Progenitor cell of endocrine pancreas (in vitro differentiated cells): ENCODE data around the gene CKAP4. TPM values are rescaled to one million over a fixed set of nuclear protein-coding genes. Genes with fewer than 3 reads are reported as not detected.

Source experiments
- DNase-seq: peaks from one replicate; pipeline ENCODE4 v3.0.0; 2021; ENCODE audit warnings: low spot score; ENCODE audit not compliant: unreplicated experiment
- H3K27ac Mint-ChIP-seq: 2 replicates; pipeline ENCODE4 v1.8.0; 2021; ENCODE audit warnings: mild to moderate bottlenecking, moderate library complexity, mixed read lengths
- H3K27me3 Mint-ChIP-seq: 2 replicates; pipeline ENCODE4 v1.8.0; 2021; ENCODE audit warnings: mixed read lengths
- H3K36me3 Mint-ChIP-seq: 2 replicates; pipeline ENCODE4 v1.8.0; 2022; ENCODE audit warnings: mixed read lengths; ENCODE audit not compliant: insufficient read depth
- H3K4me1 Mint-ChIP-seq: 2 replicates; pipeline ENCODE4 v1.8.0; 2021; ENCODE audit warnings: low read depth, mixed read lengths
- H3K4me3 Mint-ChIP-seq: 2 replicates; pipeline ENCODE4 v1.8.0; 2021; ENCODE audit warnings: low read depth, mild to moderate bottlenecking, moderate library complexity, mixed read lengths
- H3K9me3 Mint-ChIP-seq: 2 replicates; pipeline ENCODE4 v1.8.0; 2021; ENCODE audit warnings: low read depth, mixed read lengths
- total RNA-seq: library from RNA; stranded (reverse); gene quantifications from 2 replicates; pipeline ENCODE4 v1.2.1, GENCODE V29; 2021
- TF ChIP-seq, protein P1 (sequence below): fragments of 200-600 bp; sonication (generic); IDR thresholded peaks from one replicate; pipeline ENCODE4 v1.5.0; 2021; ENCODE audit warnings: antibody characterized with exemption, mild to moderate bottlenecking; ENCODE audit not compliant: unreplicated experiment

The CKAP4 gene
- total RNA-seq, 1 donor from 2014 or later, result 102 TPM

- no peaks in the 10 kb centered on the region for H3K4me1 Mint-ChIP-seq
- TF ChIP-seq, protein P1, sequence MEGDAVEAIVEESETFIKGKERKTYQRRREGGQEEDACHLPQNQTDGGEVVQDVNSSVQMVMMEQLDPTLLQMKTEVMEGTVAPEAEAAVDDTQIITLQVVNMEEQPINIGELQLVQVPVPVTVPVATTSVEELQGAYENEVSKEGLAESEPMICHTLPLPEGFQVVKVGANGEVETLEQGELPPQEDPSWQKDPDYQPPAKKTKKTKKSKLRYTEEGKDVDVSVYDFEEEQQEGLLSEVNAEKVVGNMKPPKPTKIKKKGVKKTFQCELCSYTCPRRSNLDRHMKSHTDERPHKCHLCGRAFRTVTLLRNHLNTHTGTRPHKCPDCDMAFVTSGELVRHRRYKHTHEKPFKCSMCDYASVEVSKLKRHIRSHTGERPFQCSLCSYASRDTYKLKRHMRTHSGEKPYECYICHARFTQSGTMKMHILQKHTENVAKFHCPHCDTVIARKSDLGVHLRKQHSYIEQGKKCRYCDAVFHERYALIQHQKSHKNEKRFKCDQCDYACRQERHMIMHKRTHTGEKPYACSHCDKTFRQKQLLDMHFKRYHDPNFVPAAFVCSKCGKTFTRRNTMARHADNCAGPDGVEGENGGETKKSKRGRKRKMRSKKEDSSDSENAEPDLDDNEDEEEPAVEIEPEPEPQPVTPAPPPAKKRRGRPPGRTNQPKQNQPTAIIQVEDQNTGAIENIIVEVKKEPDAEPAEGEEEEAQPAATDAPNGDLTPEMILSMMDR, result no peak
- H3K9me3 Mint-ChIP-seq, result peaks cover 7% of the 10 kb centered on the region
- no peak overlapping the region for H3K27ac Mint-ChIP-seq
- peaks cover 2% of the 10 kb centered on the region for H3K36me3 Mint-ChIP-seq
- DNase-seq, result no peak
- no peaks in the 10 kb centered on the region for H3K27me3 Mint-ChIP-seq
- no peak overlapping the region for H3K4me3 Mint-ChIP-seq
These were observed 11.1 kb upstream of the CKAP4 start for GRCh38 chr12:106258935-106259334.

- Mint-ChIP-seq H3K27me3 (no peaks in the 10 kb centered on the region), H3K9me3 (peaks cover 5% of the 10 kb centered on the region), H3K4me1 (no peaks in the 10 kb centered on the region), H3K36me3 (peaks cover under 1% of the 10 kb centered on the region), H3K4me3 (no peak overlapping the region), H3K27ac (no peak overlapping the region)
- TF ChIP-seq, protein P1, result no peak
- no peak for DNase-seq
These were observed 10.4 kb upstream of the CKAP4 start for GRCh38 chr12:106258226-106258625.

- TF ChIP-seq, protein P1, result no peak
- Mint-ChIP-seq H3K27me3 (no peaks in the 10 kb centered on the region), H3K9me3 (no peaks in the 10 kb centered on the region), H3K36me3 (no peaks in the 10 kb centered on the region), H3K4me3 (no peak overlapping the region), H3K4me1 (no peaks in the 10 kb centered on the region), H3K27ac (no peak overlapping the region)
- DNase-seq, result no peak
These were observed 8.7 kb upstream of the CKAP4 start for GRCh38 chr12:106256524-106256923.

GRCh38 chr12:106255952-106256351 is 8.1 kb upstream of the CKAP4 start:
- H3K4me1 Mint-ChIP-seq, result no peaks in the 10 kb centered on the region
- no peak overlapping the region for H3K27ac Mint-ChIP-seq
- H3K27me3 Mint-ChIP-seq, result no peaks in the 10 kb centered on the region
- no peak for DNase-seq
- TF ChIP-seq, protein P1, result no peak
- no peaks in the 10 kb centered on the region for H3K36me3 Mint-ChIP-seq
- no peak overlapping the region for H3K4me3 Mint-ChIP-seq
- no peaks in the 10 kb centered on the region for H3K9me3 Mint-ChIP-seq

DNA sequence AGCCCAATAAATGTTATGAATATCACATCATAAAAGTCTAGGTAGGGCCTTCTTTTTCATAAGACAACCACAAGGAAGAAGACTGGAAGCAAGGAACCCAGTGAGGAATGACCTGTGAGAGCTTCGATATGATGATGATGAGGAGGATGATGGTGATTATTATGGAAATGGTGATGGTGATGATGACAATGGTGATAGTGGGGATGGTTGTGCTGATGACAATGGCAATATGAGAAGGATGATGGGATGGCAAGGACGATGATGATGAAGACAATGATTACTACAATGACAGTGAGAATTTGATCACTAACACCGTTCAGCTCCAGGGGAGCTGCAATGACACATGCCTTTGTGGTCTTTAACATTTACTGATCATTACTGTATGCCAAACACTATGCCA is 7.7 kb upstream of the CKAP4 start:
- TF ChIP-seq, protein P1, result no peak
- no peak for DNase-seq
- no peak overlapping the region for H3K4me3 Mint-ChIP-seq
- H3K36me3 Mint-ChIP-seq, result no peaks in the 10 kb centered on the region
- no peak overlapping the region for H3K27ac Mint-ChIP-seq
- H3K4me1 Mint-ChIP-seq, result no peaks in the 10 kb centered on the region
- H3K9me3 Mint-ChIP-seq, result no peaks in the 10 kb centered on the region
- no peaks in the 10 kb centered on the region for H3K27me3 Mint-ChIP-seq
